Glomerular visceral epithelial cell (primary cell): ENCODE measurements around the gene ACO1.
"Not testable (repeated sequence)": the region's sequence is repeated elsewhere in the genome, so short reads cannot be mapped to it uniquely, and the experiment has no call there.

Source experiments
- DNase-seq: peaks from one replicate; pipeline ENCODE4 v3.0.0-alpha.2; 2016; ENCODE audit errors: extremely low spot score

The ACO1 gene

DNA sequence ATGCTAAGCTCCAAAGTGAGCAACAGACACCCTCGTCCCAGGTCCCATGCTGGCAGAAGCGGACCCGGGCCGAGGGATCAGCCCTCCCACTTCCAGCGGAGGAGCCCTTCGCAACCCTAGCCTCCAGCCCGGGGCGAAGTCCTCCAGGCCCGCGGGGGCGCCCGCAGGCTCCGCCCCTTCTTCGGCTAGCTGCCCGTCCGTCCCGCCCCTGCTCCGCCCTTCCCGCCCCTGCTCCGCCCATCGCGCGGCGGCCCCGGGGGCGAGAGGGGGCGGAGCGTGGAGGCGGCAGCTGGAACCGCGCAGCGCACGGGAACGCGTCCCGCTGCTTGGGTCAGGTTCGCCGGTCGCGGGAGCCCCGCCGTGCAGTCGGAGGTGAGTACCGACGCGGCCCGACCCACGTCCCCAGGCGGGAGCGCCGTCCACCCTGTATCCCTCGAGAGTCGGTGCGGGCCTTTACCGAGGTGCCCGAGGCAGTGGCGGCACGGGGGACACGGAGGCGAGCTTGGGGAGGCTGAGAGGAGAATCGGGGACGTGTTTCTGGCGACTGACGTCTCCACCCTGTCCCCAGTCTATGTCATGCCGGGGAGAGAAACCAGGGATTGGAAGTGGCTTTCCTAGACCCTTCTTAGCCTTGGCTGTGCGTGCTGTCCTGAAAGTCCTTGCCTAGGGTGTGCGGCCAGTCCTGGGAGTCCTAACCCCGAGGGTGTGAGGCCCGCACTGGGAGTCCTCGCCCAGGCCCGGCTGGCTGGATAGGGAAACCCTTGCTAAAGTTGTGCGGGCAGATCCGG is at the start of gene ACO1:
TSS of gene ACO1 (plus strand) at position 280 of the 788 bp plus-strand sequence. CDS start 20,864 bp downstream, outside the sequence.
- DNase-seq = peak; percentile 91

DNA sequence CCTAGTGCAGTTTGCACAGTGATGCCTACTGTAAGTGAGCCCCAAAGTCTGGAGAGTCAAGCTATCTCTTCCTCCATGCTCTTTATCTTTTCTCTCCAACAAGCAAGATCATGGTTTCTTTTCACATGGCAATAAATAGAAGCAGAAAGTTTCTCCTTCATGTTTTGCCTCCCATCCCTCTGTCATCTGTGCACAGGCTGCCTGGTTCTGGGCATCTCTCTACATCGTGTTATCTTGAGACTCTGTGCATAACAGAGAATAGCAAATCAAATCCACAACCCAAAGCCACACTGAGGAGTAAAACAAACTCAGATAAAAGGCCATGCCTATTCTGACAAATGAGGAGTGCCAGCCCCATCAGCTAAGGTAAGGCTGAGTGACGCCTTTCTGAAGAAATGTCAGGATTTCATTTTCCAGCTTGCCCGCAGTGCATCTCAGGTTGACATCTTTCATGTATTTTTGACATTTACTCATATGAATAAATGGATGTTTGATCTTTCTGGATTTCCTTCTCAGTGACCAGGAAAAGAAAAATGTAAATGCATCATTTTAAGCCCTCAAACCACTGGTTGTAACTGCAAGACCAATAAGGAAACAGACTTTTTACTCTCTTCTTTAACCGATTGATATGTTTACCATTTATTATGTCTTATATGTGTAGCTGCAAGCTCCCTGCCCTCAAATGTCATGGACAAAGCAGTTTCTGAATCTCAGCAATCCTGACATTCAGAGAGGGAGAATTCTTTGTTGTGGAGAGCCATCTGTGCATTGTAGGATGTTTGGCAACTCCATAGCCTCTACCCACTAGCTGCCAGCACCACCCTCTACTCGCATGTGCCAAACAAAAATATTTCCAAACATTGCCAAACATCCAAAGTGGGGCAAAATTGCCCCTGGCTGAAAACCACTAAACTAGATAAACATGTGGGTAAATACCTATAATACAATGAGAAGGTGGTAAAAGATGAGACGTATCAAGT is 49.2 kb upstream of the ACO1 start:
- DNase-seq = no peak

DNA sequence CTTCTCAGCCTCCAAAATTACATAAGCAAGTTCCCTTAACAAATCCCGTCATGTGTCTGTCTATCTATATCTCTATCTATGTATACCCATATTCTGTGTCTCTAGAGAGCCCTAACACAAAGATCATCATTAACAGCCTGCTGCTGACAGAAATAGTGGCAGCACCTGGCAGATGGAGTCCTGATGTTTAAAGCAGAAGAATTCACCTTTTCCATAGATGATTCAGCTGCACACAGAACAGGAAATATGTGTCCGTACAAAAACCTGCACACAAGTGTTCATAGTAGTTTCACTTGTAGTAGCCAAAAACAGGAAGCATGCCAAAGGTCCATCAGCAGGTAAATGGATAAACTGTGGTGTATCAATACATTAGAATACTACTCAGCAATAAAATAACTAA is 45.0 kb upstream of the ACO1 start:
- no peak for DNase-seq

DNA sequence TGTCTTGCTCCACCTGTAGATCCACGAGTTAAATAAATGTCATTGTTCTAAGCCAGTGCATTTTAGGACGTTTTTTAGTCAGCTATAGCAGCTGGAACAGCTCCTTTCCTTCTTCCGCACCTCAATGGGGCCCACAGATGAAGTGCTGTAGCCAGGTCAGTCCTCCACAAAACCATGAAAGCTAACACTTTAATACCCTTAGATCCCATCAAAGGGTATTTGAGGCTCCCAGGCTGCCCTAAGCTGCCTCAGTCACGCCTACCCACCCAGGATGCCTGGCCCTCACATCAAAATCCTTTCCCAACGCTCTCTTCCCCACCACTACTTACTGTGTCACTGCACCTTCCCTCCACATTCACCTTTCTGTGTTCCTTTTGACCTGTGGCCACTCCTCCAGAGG is 44.1 kb upstream of the ACO1 start:
- no peak for DNase-seq

DNA sequence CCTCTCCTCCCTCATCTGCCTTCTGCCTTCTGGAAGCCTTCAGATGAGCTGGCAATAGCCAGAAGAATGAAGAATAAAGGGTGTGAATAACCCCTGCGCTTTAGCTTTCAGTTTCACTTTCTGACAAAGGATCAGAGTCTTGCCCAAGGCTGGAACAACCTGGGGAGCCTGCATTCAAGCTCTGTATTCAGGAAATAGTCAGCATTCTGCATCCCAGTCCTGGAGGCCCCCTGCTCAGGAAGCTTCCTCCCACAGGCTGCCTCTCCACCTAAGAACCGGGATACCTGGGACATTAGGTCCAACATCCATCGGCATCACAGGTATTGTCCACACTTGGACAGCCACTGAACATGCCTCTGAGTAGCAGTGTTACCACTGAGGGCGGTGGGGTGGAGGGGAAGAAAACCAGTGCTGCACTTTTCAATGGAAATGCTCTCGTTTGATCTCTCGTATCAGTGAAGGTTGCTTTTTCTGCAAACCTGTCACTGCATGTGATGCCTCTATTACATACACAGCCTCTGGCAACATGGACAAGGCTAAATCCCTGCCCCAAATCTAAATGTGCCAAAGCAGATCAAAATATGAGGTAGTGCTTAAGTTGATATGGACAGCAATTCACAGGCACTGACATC is 39.8 kb upstream of the ACO1 start:
- peak; percentile 17 for DNase-seq

DNA sequence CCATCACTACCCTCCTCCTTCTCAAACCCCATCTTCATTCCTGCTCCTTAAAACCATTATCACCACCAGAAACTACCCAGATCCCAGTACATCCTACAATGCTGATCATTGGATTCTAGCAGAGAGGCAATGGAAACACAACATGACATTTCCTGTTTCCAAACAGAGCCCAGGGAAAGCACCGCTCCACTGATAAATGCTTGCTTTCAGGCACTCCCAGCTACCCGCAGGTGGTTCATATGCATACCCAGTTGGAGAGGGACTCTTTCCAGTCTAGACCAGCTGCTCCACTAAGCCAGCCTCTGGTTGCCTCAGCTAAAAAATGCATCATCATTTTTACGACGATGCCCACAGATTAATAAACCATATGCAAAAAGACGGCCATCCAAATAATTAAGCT is 39.2 kb upstream of the ACO1 start:
- DNase-seq = no peak

DNA sequence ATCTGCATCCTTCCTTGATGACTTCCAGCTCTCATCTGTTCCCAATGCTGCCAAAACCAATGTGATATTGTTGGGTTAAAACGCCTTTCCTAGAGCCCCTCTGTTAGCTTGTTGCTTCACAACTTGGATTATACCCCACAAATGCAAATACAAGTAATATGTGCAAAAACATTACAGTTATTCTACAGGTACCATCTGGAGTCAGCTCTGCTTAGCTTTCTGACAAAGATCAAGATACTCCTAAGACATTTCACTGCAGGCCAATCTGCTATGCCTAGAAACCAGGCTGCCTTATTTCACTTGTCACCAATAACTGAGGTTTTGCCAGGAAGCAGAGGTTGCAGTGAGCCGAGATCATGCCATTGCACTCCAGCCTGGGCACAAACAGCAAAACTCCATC is 36.9 kb upstream of the ACO1 start:
- DNase-seq = no peak

DNA sequence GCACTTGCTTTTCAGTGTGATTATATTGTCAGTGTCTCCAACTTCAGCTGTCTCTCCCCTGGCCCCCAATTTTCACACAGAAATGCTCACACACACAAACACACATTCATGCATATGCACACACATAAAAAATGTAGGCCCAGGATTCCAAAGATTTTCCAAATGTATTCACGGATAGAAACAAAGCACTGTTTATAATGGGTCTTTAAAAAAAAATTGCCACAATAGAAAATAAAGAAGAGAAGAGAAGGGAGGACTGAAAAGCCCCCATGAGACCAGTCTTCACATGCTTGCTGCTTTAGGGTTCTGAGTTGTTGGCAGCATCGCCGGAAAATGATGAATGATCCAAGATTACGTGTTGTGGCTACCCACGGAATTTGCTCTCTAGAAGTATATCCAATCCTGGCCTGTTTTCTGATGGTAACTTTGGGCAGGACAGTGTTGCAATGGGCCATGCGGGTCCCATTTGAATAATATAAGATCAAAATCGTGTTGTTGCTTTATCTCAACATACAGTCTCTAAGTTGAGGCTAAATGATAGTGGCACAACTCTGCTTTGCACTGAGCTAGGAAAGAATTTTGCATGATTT is 36.2 kb upstream of the ACO1 start:
- no peak for DNase-seq

DNA sequence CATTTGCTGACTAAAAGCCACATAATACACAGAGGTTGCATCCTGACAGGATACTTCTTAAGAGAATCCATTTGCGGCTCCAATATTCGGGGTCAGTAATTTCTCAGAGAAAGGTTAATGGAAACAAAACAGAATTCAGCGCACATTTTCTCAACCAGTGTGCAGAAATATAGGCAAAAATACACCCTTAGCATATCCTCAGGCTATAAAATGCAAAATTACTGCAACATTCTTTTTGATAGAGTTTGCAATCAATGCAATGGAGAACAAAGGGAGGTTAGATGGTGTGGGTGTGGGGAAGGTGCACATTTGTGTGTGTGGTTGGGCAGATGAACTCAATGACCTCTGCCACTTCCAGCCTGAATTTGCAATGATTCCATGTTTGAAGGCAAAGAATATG is 35.4 kb upstream of the ACO1 start:
- DNase-seq = no peak

DNA sequence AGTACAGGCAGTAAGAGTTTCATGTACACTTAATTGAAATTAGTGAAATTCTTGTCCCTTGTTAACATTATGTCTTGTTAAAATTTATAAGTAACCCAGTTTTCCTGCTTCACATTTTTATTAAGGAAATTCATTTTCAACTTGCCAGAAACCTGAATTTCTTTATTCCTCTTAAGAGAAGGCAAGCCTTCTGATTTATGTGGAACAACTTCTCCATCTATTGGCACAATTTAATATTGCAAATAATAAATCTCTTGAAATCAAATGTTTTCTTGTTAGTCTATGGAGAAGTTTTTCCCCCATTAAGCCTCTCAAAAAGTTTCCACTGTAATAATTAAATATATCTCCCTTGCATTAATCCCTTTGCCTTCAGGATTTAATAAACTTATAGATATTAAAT is 33.8 kb upstream of the ACO1 start:
- DNase-seq = peak; percentile 22

DNA sequence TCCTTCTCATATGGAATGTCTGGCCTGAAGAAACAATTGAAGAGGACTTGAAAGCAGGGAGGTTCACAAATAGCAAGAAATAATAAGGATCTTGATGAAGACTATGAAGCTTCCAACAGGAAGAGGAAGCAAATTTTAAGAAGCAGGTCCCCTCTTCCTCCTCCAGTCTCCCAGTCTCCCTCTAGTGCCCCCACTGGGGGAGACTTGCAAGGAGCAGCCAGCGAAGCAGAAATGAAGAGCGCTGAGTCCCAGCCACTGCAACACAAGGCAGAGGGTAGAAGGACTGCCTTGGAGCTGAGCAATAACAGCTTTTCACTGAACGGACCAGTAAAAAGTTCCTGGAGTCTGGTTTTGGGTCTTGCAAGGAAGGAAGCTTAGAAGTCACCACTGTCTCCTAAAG is 32.6 kb upstream of the ACO1 start:
- peak; percentile 12 for DNase-seq

DNA sequence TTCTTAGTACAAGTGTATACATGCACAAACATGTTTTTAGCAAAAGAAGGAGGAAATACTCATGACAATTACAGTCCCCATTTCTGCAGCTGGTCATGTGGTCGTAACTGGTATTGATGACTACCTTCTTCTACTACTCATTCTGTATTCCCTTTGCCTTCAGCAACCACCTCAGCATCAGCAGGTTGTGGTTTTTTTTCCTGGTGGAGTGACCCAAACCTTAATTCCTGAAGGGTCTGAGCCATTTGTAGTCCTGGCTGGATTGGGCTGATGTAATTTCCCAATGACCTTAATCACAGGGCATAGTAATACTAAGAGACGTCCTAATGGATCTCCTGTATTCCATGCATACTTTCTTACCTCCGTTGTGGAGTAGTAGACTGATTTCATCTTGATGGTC is 31.0 kb upstream of the ACO1 start:
- not testable (repeated sequence) for DNase-seq

DNA sequence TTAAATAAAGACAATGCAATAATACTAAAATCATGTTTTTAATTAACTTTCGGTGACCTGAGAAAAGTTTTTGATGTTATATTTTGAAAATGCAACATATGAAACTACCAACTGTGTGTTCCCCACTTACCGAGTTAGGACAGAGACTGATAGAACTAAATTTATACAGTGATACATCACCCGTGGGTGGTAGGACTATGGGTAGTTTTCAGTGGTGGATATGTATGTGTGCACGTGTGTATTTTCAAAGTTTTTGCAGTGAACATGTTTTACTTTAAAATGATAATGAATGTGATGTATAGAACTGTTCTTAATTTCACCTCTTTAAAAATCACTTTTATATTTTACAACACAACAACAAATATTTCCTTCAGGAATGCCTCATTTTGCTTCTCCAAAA is 25.0 kb upstream of the ACO1 start:
- DNase-seq = no peak

DNA sequence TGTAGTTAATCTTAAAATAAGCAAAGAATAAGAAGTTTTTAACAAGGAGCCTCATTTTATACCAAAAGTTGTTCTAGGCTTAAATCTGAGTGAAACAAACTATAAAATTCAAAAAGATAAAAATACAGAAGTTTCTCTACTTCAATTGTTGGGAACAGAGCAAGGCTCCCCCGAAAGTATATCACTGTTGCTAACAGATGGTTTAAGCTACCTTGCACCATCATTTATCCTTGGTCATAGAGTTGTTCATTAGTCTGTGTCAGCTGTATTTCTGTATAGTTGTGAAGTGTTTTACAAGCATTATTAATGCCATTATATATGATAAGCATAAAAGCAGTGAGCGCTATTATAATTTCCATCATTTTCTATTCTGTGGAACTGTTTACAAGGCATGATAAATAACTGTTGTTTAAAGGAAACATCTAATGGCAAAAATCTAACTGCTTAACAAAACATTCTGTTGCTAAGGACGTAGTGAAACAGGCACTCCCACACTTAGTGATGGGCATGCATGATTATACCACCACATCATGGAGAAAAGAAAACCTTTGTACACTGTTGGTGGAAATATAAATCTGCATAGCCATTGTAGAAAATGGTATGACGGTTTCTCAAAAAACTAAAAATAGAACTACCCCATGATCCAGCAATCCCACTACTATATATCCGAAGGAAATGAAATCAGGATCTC is 23.3 kb upstream of the ACO1 start:
- DNase-seq = no peak

DNA sequence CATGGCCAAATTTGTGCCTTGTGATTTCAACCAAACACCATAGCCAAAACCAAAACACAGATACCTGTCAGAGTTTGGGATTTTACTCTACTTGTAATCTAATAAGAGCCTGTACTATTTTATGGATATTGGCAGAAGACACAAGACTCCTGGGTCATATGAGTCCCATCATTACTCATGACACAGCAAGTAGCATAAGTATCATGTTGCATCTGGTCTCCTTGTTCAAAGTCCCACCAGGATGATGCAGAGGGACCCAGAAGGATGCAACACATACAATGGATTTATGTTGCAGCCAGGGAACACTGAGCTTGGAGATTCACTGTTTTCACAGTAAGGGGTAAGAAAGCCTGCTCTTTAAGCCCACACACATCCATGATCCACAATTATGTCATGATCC is 13.2 kb upstream of the ACO1 start:
- DNase-seq = no peak

DNA sequence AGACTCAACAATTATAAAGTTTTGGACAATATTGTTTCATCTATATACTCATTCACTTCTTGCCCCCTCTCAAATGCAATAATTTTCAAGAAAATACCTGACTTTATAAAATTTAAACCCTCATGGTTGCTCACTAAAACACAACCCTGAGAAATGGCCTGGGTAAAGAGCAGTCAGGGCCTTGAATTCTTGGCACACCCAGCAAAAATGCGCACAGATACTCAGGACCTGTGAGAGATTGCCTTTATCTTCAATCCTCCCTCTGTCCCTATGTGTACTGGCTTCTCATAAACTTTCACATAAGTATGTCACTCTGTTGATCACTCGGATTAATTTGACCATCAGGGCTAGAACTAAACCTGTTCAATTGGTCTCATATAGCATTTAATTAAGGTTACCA is 12.8 kb upstream of the ACO1 start:
- DNase-seq = no peak

DNA sequence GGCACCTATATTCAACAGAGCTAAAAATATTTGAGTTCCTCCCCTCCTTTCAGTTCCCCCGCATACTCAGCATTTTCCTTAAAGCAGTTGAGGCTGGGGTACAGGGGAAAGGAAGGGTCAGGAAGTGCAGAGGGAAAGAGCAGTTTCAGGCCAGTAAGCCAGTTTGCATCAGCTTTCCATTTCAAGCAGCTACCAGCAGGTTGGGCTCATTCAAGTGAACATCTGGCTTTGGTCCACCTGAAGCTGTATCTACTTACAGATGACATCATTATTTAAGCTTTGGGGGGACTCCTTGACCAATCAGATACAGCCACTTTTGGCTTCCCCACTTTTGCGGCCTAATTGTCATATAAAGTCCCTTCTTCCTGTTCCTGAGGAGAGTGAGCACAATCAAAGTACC is 8.2 kb upstream of the ACO1 start:
- no peak for DNase-seq

DNA sequence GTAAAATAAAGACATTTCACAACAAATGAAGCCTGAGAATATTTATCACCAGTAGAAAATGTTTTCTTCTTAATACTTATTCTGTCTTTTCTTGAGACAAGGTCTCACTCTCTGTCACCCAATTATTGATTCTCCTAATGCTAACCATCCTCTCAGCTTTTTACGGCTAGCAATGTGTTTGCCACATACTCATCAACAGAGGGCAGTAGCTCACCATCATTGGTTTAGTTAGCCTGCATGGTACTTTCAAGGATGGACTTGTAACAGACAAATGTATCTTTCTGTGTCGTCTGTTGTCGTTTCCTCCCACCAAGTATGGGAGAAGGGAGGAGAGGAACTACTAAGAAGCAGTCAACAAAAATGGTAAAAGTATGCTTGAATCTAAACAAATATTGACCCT is 5.9 kb upstream of the ACO1 start:
- DNase-seq = peak; percentile 75

DNA sequence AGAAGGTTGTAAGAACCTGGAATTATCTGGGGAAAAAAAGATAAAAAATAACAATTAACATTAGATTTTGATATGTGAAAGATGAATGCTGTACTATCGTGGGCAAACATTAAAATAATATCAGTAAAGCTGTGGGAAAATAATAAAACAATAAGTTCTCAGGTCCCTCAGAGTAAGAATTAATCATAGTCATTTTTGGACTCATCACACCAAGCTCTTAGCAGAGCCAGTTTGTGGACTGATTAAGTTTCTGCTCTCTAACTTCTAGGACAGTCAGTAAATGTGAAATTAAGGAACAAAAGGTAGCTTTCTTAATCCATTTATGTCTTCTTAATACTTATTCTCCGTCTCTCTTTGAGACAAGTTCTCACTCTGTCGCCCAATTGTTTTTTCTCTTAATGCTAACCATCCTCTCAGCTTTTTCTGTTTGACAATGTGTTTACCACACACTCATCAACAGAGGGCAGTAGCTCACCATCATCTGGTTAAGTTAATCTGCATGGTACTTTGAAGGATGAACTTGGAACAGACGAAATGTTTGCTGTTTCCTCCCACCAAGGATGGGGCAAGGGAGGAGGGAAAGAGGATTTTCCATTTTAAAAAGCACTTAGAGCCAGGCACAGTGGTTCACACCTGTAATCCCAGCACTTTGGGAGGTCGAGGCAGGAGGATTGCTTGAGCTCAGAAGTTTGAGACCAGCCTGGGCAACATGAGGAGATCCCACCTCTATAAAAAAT is 5.3 kb upstream of the ACO1 start:
- peak; percentile 80 for DNase-seq

DNA sequence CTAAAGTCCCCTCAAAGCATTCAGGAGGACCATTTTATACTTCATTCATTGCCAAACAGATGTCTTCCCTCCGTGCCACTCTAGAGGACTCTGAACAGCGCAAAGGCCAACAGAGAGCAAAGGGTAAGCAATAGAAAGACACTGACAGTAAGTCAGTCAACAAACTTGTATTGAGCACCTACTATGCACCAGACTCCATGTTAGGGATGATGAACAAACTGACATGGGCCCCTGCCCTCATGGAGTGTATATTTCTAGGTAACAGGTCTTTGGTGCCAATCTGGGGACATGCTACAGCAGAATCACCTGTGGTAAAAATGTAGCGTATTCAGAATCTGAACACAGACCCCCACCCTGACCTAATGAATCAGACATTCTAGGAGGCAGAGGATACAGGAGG is 3.5 kb upstream of the ACO1 start:
- no peak for DNase-seq
